T-helper 1 cell treated with Interleukin-12 subunit alpha and Interleukin-12 subunit beta and Interleukin-4 antibody, amounts not matched to agents 30 μg/mL and 1 μg/mL, for 36 hours (primary cell): ENCODE measurements around the gene CACNA2D3.
"Not testable (repeated sequence)": the region's sequence is repeated elsewhere in the genome, so short reads cannot be mapped to it uniquely, and the experiment has no call there.

ENCODE experiments used
- H3K27ac Mint-ChIP-seq: one replicate; pipeline ENCODE4 v1.8.0; 2021; ENCODE audit warnings: mild to moderate bottlenecking, mixed read lengths
- H3K27me3 Mint-ChIP-seq: one replicate; pipeline ENCODE4 v1.8.0; 2021; ENCODE audit warnings: low read depth, mixed read lengths
- H3K36me3 Mint-ChIP-seq: one replicate; pipeline ENCODE4 v1.8.0; 2021; ENCODE audit warnings: low read depth, mixed read lengths
- H3K4me1 Mint-ChIP-seq: one replicate; pipeline ENCODE4 v1.8.0; 2021; ENCODE audit warnings: low read depth, mixed read lengths
- H3K4me3 Mint-ChIP-seq: one replicate; pipeline ENCODE4 v1.8.0; 2021; ENCODE audit warnings: mild to moderate bottlenecking, moderate library complexity, mixed read lengths
- H3K9me3 Mint-ChIP-seq: one replicate; pipeline ENCODE4 v1.8.0; 2021; ENCODE audit warnings: mixed read lengths

The CACNA2D3 gene

DNA sequence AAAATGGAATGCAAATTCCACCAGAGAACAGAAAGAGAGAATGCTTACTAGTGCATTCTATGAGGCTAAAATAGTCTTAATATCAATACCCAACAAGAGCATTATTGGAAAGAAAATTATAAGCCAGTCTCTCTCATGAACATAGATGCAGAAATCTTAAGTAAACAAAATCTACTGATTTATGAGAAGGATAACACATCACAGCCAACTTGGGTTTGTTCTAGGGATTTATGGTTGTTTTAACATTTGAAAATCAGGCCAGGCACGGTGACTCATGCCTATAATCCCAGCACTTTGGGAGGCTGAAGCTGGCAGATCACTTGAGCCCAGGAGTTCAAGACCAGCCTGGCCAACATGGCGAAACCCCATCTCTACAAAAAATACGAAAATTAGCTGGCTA, 989.6 kb downstream of the CACNA2D3 start:
- peaks cover 10% of the 10 kb centered on the region for H3K9me3 Mint-ChIP-seq
- not testable (repeated sequence) for H3K27ac Mint-ChIP-seq, H3K36me3 Mint-ChIP-seq, H3K4me1 Mint-ChIP-seq, H3K27me3 Mint-ChIP-seq, H3K4me3 Mint-ChIP-seq

DNA sequence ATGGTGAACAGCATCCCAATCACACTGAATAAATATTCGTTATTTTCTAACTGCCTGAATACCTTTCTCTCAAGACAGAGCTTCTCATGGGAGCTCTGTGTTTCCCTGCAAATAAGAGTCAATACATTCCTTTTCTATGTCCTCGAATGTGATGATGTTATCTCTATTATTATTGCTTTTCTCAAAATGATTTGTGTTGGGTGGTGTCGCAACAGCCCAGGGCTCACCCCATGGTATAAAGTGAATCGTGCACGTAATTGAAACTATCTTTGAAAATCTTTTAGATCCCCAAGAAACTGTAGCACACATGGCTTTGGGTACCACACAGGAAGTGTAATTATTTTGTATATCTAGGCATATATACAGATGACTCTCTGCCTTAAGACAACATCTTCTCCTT, 996.1 kb downstream of the CACNA2D3 start:
- Mint-ChIP-seq H3K27me3 (no peaks in the 10 kb centered on the region), H3K4me3 (no peak overlapping the region), H3K27ac (no peak overlapping the region), H3K36me3 (no peaks in the 10 kb centered on the region), H3K9me3 (peaks cover 6% of the 10 kb centered on the region), H3K4me1 (no peaks in the 10 kb centered on the region)

DNA sequence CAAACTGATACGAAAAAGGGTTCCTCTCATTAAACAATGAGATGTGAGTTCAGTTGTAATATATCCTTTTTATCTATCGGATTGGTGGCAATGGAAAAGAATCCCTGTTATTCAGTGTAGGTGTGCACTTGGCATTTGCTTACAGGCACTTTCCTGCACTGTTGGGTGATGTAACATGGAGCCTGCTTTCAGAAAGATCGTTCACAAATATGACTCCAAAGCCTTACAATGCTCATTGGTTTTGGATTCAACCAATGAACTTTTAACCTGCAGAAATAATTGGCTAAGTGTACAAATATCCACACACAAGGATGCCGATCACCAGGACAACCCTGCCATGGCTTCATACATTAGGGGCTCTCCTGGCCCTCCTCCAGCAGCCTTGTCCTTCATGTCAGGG, 996.9 kb downstream of the CACNA2D3 start:
- H3K27ac Mint-ChIP-seq: no peak overlapping the region
- H3K27me3 Mint-ChIP-seq: no peaks in the 10 kb centered on the region
- no peaks in the 10 kb centered on the region for H3K4me1 Mint-ChIP-seq
- H3K4me3 Mint-ChIP-seq: no peak overlapping the region
- H3K36me3 Mint-ChIP-seq: no peaks in the 10 kb centered on the region
- H3K9me3 Mint-ChIP-seq: peaks cover 6% of the 10 kb centered on the region

DNA sequence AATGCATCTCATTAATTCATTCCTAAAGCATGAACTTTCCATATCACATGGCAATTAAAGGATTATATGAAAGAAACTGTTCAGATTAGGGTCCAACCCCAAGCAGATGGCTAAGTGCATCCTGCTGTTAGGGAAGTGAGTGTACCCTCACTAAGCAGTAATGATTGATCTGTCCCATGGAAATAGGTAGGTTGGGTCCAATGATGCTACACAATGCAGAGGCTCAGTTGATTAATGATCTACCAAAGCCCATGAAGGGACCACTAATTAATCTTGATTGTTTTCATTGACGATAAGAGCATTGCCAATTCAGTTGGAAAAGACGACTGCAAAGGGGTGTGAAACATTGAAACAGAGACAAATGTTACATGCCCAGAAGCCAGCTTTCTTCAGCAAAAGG, 1000.0 kb downstream of the CACNA2D3 start:
- peaks cover under 1% of the 10 kb centered on the region for H3K9me3 Mint-ChIP-seq
- no peak overlapping the region for H3K27ac Mint-ChIP-seq
- no peaks in the 10 kb centered on the region for H3K36me3 Mint-ChIP-seq
- H3K4me1 Mint-ChIP-seq: no peaks in the 10 kb centered on the region
- no peaks in the 10 kb centered on the region for H3K27me3 Mint-ChIP-seq
- no peak overlapping the region for H3K4me3 Mint-ChIP-seq
